Small intestine (tissue), 7 donors: ENCODE data around the gene EVA1C. TPM values are rescaled to one million over a fixed set of nuclear protein-coding genes. Genes with fewer than 3 reads are reported as not detected.

Source experiments
- DNase-seq, 2 donors: peaks; one replicate each; pipeline versions ENCODE4 v3.0.0 to v3.0.0-alpha.2; 2013
- FAIRE-seq: peaks from 2 replicates; lab custom pipeline; 2012; peaks lifted over from hg19 to GRCh38; lab: Jason Lieb, UNC
- H3K27ac ChIP-seq, 3 donors: one replicate each; pipeline ENCODE4 v1.5.1; 2013; ENCODE audit warnings: low read length in 2 of 3, mild to moderate bottlenecking in 2 of 3, control low read depth in 1 of 3, inconsistent platforms in 1 of 3, low read depth in 1 of 3, moderate library complexity in 1 of 3
- H3K27me3 ChIP-seq, 3 donors: one replicate each; pipeline ENCODE4 v1.6.1; 2013; ENCODE audit warnings: low read length in 3 of 3, inconsistent platforms in 1 of 3; ENCODE audit not compliant: control insufficient read depth in 3 of 3, insufficient read depth in 3 of 3
- H3K36me3 ChIP-seq, 3 donors: one replicate each; pipeline ENCODE4 v1.6.1; 2013; ENCODE audit warnings: low read length in 3 of 3, inconsistent platforms in 1 of 3, low read depth in 1 of 3, mild to moderate bottlenecking in 1 of 3, moderate library complexity in 1 of 3; ENCODE audit not compliant: control insufficient read depth in 3 of 3, insufficient read depth in 2 of 3
- H3K4me1 ChIP-seq, 3 donors: one replicate each; pipeline ENCODE4 v1.6.1; 2013; ENCODE audit warnings: low read length in 2 of 3, inconsistent platforms in 1 of 3, low read depth in 1 of 3, mild to moderate bottlenecking in 1 of 3, moderate library complexity in 1 of 3; ENCODE audit not compliant: control insufficient read depth in 3 of 3, insufficient read depth in 2 of 3
- H3K4me3 ChIP-seq, 3 donors: one replicate each; pipeline ENCODE4 v1.5.1; 2013; ENCODE audit warnings: low read length in 3 of 3, control low read depth in 1 of 3, inconsistent platforms in 1 of 3, low read depth in 1 of 3, mild to moderate bottlenecking in 1 of 3, moderate library complexity in 1 of 3
- H3K9me3 ChIP-seq, 2 donors: one replicate each; pipeline ENCODE4 v1.6.1; 2013; ENCODE audit warnings: low read depth in 1 of 2, low read length in 1 of 2; ENCODE audit not compliant: control insufficient read depth in 2 of 2, insufficient read depth in 1 of 2
- WGBS, 3 donors: extraction: QIAGEN DNeasy Blood & Tissue Kit; methylation state at CpG; one replicate each; pipeline ENCODE4 v1.1.7; 2013; 5-methylcytosine and 5-hydroxymethylcytosine counted together
- polyA plus RNA-seq, 4 donors: library from polyadenylated mRNA; stranded (reverse) in 3 of 4; unstranded in 1 of 4; fragments of 200-250 nt in 3 of 4; fragments of 120-200 nt in 1 of 4; gene quantifications; one replicate each; pipeline versions ENCODE4 v1.2.1 to v1.2.3, GENCODE V29; 2013
- donor health status: healthy with polysubstance abuse.
- donor health status: control.
- donor health status: control.
- donor health status: Bipolar disorder and iron deficiency.
- donor health status: healthy.

EVA1C gene
- polyA plus RNA-seq, 4 donors, result 0.58 to 33.5 (median 16.1) TPM

DNA sequence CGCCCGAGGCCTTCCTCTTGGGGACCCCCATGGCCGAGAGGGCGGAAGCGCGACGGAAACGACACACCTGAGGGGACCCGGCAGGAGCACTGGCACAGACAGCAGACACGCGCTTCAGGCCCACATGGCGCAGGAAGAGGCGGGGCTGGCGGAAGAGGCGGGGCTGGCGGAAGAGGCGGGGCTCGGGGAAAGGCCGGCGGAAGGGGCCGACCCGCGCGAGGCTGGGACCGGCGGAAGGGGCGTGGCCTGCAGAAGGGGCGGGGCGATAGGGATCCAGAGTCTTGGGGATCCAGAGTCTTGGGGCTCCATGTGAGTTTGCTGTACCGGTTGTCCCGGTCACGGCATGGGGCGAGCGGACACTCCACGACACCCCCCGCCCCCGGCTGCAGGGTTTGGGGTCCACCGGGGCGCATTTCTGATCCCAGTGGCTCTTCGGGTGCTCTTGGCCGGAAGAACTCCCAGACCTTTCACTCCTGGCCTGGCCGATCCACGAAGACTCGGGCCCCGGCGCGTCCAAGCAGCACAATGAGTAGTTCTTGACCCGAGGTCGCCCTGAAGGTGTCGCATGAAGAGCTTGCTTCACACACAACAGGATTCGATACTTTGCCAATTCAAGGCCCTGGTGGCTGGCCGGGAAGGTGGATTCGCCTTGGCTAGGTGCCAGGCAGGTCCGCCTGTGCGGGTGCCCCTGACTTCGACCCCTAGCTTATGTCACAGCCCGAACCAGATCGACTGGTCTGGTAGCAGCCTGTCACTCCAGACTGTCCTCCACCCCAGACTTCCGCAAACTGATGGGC is 19.4 kb upstream of the EVA1C start, which contains the start of gene URB1:
Gene URB1 (minus strand): TSS at position 133 of the 797 bp plus-strand sequence. CDS start 102 bp downstream, at position 31.
- WGBS, 3 donors, result 2 to 5% (median 2%) methylated on average over 43 to 59 of the region's 59 CpGs
- Histone ChIP-seq H3K36me3 (peaks cover 0 to 4% (median under 1%) of the 10 kb centered on the region in 3 donors), H3K9me3 (peaks cover 0 to 6% of the 10 kb centered on the region in 2 donors), H3K4me1 (peaks cover 0 to 8% (median 2%) of the 10 kb centered on the region in 3 donors), H3K27me3 (no peaks in the 10 kb centered on the region), H3K4me3 (peak within 1 kb of the TSS; percentile 64 to 88 (median 79)), H3K27ac (peak within 1 kb of the TSS; percentile 90 to 92 (median 90))
- no peak for FAIRE-seq
- peak; percentile 93 to 96 for DNase-seq

DNA sequence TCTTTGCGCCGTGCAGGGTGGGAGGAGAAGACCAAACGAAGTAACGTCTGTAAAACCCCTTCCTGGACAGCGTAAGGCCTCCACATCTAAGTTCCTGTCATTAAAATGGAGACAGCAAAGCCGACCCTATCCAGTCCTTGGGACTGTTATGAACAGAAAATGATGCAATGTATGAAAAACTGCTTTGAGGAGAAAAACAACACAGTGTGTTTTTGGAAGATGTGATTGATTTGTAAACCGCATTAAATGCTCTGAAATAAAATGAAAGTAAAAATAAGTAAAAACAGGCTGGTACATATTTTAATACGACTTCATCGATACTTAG is 18.9 kb upstream of the EVA1C start:
- WGBS, 3 donors, result 20 to 46% (median 31%) methylated on average over 9 of the region's 9 CpGs
- Histone ChIP-seq H3K4me3 (peak overlapping the region; percentile 64 to 88 (median 79)), H3K36me3 (no peaks in the 10 kb centered on the region), H3K27ac (peak overlapping the region; percentile 90 to 92 (median 90)), H3K4me1 (peaks cover 0 to 8% (median 2%) of the 10 kb centered on the region in 3 donors), H3K27me3 (no peaks in the 10 kb centered on the region), H3K9me3 (peaks cover 0 to 6% of the 10 kb centered on the region in 2 donors)
- DNase-seq (no peak), FAIRE-seq (no peak)

DNA sequence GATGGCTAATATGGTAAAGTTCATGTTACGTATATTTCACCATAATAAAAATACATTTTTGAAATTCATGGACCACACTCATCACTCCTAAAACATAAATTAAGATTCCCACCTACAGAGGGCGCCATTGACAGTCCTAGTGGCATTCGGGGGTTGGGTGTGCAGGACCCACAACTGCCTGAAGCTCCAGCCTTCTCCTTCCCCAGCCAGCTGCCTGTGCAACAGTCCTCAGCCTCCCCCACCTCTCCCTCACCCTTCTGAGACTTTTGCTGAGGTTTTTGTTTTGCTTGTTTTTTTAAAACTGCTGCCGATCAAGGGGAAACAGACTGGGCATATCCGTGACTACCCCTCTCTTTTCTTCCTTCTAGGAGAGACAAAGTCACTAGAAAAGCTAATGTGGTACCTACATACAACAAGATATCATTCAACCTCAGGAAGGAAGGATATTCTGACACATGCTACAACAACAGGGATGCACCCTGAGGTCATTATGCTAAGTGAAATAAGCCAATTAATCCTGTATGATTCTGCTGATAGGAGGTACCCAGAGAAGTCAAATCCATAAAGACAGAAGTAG is 9.2 kb upstream of the EVA1C start:
- Histone ChIP-seq H3K4me3 (no peak overlapping the region), H3K36me3 (no peaks in the 10 kb centered on the region), H3K27me3 (no peaks in the 10 kb centered on the region), H3K9me3 (no peaks in the 10 kb centered on the region), H3K4me1 (peaks cover 0 to 3% (median 0%) of the 10 kb centered on the region in 3 donors), H3K27ac (no peak overlapping the region)
- peak; percentile 68 to 76 for DNase-seq
- FAIRE-seq, result no peak
- 18 to 19% (median 19%) methylated on average over 5 of the region's 5 CpGs for WGBS, 3 donors

DNA sequence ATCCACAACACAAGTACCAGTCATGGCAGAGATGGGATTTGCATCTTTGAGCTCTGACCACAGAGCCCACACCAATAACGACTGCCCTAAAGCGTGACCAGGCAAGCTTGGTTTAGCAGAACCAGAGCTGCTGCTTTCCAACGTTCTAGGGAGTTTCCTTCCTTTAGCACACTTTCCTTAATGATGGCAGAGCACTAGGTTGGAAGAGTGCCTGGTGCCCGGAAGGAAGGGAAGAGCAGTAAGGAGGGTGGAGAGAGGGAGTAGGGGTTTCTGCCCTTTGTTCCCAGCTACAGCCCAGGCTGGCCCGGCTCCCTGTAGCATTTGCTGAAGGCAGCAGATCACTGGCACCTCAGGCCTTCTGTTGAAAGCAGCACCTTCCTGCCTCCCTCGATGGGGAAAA is 6.1 kb upstream of the EVA1C start:
- H3K4me1 ChIP-seq, result peaks cover 0 to 3% (median 0%) of the 10 kb centered on the region in 3 donors
- H3K9me3 ChIP-seq, result no peaks in the 10 kb centered on the region
- peaks cover 0 to 10% (median 0%) of the 10 kb centered on the region in 3 donors for H3K27me3 ChIP-seq
- no peak for FAIRE-seq
- no peak overlapping the region for H3K27ac ChIP-seq
- no peaks in the 10 kb centered on the region for H3K36me3 ChIP-seq
- DNase-seq, result peak in 1 of 2 donors; percentile 76
- no peak overlapping the region for H3K4me3 ChIP-seq
- 21 to 49% (median 32%) methylated on average over 6 of the region's 6 CpGs for WGBS, 3 donors

DNA sequence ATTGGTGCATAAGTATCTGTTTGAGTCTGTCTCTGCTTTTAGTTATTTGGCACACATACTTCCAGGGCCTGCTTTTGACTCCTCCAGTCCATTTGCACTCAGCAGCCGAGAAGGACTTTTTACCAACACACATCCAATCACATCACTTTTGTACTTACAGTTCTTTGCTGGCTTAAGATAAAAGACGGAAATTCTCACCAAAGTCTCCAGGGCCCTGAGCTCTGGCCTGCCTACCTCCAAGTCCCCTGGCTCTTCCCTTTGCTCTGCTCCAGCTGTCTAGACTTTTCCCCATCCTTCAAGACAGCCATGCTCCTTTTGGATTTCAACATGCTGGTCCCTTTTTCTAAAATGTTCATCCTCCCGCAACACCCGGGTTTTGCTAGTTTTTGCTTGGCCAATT is 2.2 kb upstream of the EVA1C start:
- no peak for FAIRE-seq
- peaks cover 0 to 9% (median 3%) of the 10 kb centered on the region in 3 donors for H3K4me1 ChIP-seq
- peak overlapping the region in 1 of 3 donors; percentile 38 for H3K27ac ChIP-seq
- H3K27me3 ChIP-seq, result peaks cover 0 to 34% (median 0%) of the 10 kb centered on the region in 3 donors
- no peak for DNase-seq
- H3K4me3 ChIP-seq, result no peak overlapping the region
- WGBS, 3 donors, result 86 to 89% (median 89%) methylated on average over 4 of the region's 4 CpGs
- H3K9me3 ChIP-seq, result no peaks in the 10 kb centered on the region
- H3K36me3 ChIP-seq, result no peaks in the 10 kb centered on the region

DNA sequence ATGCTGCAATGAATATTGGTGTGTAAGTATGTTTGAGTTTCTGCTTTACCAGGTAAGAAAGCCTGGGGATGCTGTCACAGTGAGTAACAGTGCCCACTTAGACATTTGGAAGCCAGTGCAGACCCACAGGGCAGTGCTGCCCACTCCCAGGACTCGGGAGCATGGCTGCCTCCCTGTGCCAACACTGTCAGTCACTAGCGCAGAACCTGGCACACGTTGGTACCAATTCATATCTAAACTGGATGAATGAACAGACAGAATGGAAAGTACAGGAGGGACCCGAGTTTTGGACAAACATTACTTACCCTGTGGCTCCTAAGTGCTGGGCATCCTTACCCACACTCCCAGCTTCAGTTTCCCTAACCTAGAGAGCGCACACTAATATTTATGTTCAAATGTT is 1.6 kb upstream of the EVA1C start:
- FAIRE-seq (no peak), DNase-seq (no peak)
- Histone ChIP-seq H3K4me1 (peaks cover 0 to 9% (median 3%) of the 10 kb centered on the region in 3 donors), H3K36me3 (no peaks in the 10 kb centered on the region), H3K4me3 (peak overlapping the region in 1 of 3 donors; percentile 80), H3K27me3 (peaks cover 0 to 38% (median 0%) of the 10 kb centered on the region in 3 donors), H3K27ac (peak overlapping the region in 1 of 3 donors; percentile 99), H3K9me3 (no peaks in the 10 kb centered on the region)
- WGBS, 3 donors, result 57 to 73% (median 58%) methylated on average over 5 of the region's 5 CpGs

DNA sequence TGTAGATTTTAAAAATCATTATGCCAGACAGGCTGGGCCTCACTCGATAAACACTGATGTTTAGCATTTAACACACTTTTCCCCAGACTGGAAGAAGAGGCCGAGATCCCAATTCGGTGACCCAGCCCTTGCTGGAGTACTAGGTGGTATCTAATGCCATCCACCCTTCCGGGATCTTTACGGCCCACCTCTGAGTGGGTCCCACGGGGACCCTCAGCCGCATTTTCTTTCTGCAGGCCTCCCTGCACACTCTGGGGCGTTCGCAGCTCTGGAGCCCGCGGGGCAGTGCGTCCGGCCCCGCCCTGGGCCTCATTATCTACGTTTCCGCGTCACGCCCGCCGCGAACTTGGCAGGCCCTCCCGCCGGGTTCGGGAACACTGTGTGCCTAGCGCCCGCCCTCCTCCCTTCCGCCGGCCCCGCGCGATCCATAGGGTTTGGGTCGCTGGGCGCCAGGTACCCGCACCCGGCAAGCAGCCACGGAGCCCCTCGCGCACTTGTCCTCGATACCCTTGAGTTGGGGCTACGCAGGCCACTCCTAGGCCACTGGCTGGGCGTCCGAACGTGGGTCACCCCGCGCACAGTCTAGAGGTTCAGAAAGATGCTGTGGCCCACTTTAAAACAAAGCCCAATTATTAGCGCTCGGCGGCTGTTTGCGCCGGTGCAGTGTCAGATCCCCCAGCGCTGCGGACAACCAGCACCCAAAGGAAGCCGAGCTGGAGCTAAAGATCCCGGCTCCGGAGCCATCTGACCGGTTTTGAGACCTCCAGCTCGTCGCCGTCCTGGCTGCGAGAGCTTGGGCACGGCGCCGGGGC is 950 bp upstream of the EVA1C start:
- no peak for FAIRE-seq
- H3K4me1 ChIP-seq, result peaks cover 0 to 9% (median 1%) of the 10 kb centered on the region in 3 donors
- H3K4me3 ChIP-seq, result peak overlapping the region; percentile 50 to 80 (median 68)
- no peaks in the 10 kb centered on the region for H3K36me3 ChIP-seq
- peak; percentile 68 to 91 for DNase-seq
- peak overlapping the region; percentile 28 to 99 (median 98) for H3K27ac ChIP-seq
- H3K27me3 ChIP-seq, result peaks cover 0 to 38% (median 0%) of the 10 kb centered on the region in 3 donors
- no peaks in the 10 kb centered on the region for H3K9me3 ChIP-seq
- 1 to 3% (median 3%) methylated on average over 53 to 63 of the region's 63 CpGs for whole genome bisulfite sequencing, 3 donors
